HCT116 (cell line): ENCODE results near the gene NCKAP5. TPM values are rescaled to one million over a fixed set of nuclear protein-coding genes. Genes with fewer than 3 reads are reported as not detected.

Experiments used
- ATAC-seq: fragments of 200-7000 bp; cut with Tn5 transposase; 2 replicates; pipeline ENCODE4 v1.9.1; 2020; ENCODE audit warnings: mild to moderate bottlenecking, moderate library complexity
- BruUV-seq: library from RNA; stranded (reverse); fragments of 400-500 nt; replicated peaks from 2 replicates; lab custom pipeline; 2021; lab: Mats Ljungman, UMichigan
- CTCF ChIA-PET: fragments of 300-600 bp; sonication (Branson Sonifier 250); formaldehyde crosslinking; loops from one replicate; lab custom pipeline; 2021; ENCODE audit warnings: antibody characterized with exemption; lab: Charles Lee
- POLR2A ChIA-PET: fragments of 300-600, 350-600 bp; sonication (Branson Sonifier 250); formaldehyde crosslinking; loops from one replicate; lab custom pipeline; 2021; ENCODE audit warnings: antibody characterized with exemption; lab: Charles Lee
- RAD21 ChIA-PET, 2 experiments: fragments of 300-600 bp; sonication (Branson Sonifier 250); formaldehyde crosslinking; loops; one replicate each; lab custom pipeline; 2023; ENCODE audit warnings: low total read pairs in 2 of 2; ENCODE audit not compliant: uncharacterized antibody in 2 of 2, unreplicated experiment in 2 of 2, low non-redundant PET in 1 of 2; lab: Charles Lee
- DNase-seq: peaks from one replicate; pipeline ENCODE4 v3.0.0-alpha.2; 2010; ENCODE audit warnings: low read depth, low spot score
- H2AFZ ChIP-seq: fragments of 200-600 bp; shearing (Covaris generic), sonication (generic); 2 replicates; pipeline ENCODE4 v1.6.1; 2017; ENCODE audit warnings: low read depth, mixed run types, mixed read lengths, antibody characterized with exemption, low read length; ENCODE audit not compliant: poor library complexity, severe bottlenecking
- H3K27ac ChIP-seq: 2 replicates; pipeline ENCODE4 v1.5.1; 2012; ENCODE audit warnings: low read depth, low read length
- H3K27me3 ChIP-seq: fragments of 200-600 bp; sonication (generic); 2 replicates; pipeline ENCODE4 v1.6.1; 2016; ENCODE audit warnings: mixed run types, low read length, mixed read lengths; ENCODE audit not compliant: insufficient read depth
- H3K36me3 ChIP-seq, 2 experiments: fragments of 200-500 bp in 1 of 2; fragments of 200-600 bp in 1 of 2; sonication (Bioruptor generic) in 1 of 2; sonication (generic) in 1 of 2; 2 replicates each; pipeline versions ENCODE4 v1.5.1 to v1.6.1; 2014 to 2016; ENCODE audit warnings: low read length in 2 of 2, inconsistent platforms in 1 of 2, mixed read lengths in 1 of 2, mixed run types in 1 of 2; ENCODE audit not compliant: insufficient read depth in 2 of 2, control insufficient read depth in 1 of 2
- H3K4me1 ChIP-seq, 2 experiments: fragments of 200-600 bp in 1 of 2; sonication (generic) in 1 of 2; 2 replicates each; pipeline versions ENCODE4 v1.5.1 to v1.6.1; 2012 to 2017; ENCODE audit warnings: low read length in 2 of 2, inconsistent platforms in 1 of 2, mild to moderate bottlenecking in 1 of 2, mixed read lengths in 1 of 2, mixed run types in 1 of 2, moderate library complexity in 1 of 2; ENCODE audit not compliant: insufficient read depth in 2 of 2, control insufficient read depth in 1 of 2
- H3K4me2 ChIP-seq: fragments of 200-600 bp; sonication (generic); 2 replicates; pipeline ENCODE4 v1.6.1; 2017; ENCODE audit warnings: mixed run types, low read length, mixed read lengths
- H3K4me3 ChIP-seq, 2 experiments: fragments of 200-600 bp in 1 of 2; sonication (generic) in 1 of 2; replicated peaks in 1 of 2; 2 replicates each; pipeline ENCODE4 v1.5.1; 2011 to 2016; ENCODE audit warnings: low read length in 2 of 2, control low read depth in 1 of 2, low read depth in 1 of 2, mild to moderate bottlenecking in 1 of 2, mixed read lengths in 1 of 2, mixed run types in 1 of 2
- H3K79me2 ChIP-seq: fragments of 200-600 bp; sonication (generic); 2 replicates; pipeline ENCODE4 v1.6.1; 2017; ENCODE audit warnings: mild to moderate bottlenecking, mixed run types, low read length, moderate library complexity, mixed read lengths; ENCODE audit not compliant: insufficient read depth
- H3K9ac ChIP-seq: fragments of 200-600 bp; sonication (generic); 2 replicates; pipeline ENCODE4 v1.6.1; 2016; ENCODE audit warnings: low read length, mixed read lengths
- H3K9me2 ChIP-seq: fragments of 200-600 bp; sonication (generic), shearing (Covaris generic); 2 replicates; pipeline ENCODE4 v1.6.1; 2017; ENCODE audit warnings: mixed run types, mild to moderate bottlenecking, moderate library complexity; ENCODE audit not compliant: insufficient read depth
- H3K9me3 ChIP-seq, 2 experiments: fragments of 200-500 bp in 1 of 2; fragments of 200-600 bp in 1 of 2; sonication (Bioruptor generic) in 1 of 2; sonication (generic) in 1 of 2; 2 replicates each; pipeline ENCODE4 v1.6.1; 2014 to 2017; ENCODE audit warnings: low read length in 2 of 2, mixed read lengths in 2 of 2, inconsistent platforms in 1 of 2, low read depth in 1 of 2, mild to moderate bottlenecking in 1 of 2, mixed run types in 1 of 2, moderate library complexity in 1 of 2; ENCODE audit not compliant: control insufficient read depth in 1 of 2, insufficient read depth in 1 of 2
- H4K20me1 ChIP-seq: fragments of 200-600 bp; sonication (generic), shearing (Covaris generic); 2 replicates; pipeline ENCODE4 v1.6.1; 2017; ENCODE audit warnings: mixed run types, mild to moderate bottlenecking, moderate library complexity; ENCODE audit not compliant: insufficient read depth
- ELF1 ChIP-seq: IDR thresholded peaks from 2 replicates; pipeline ENCODE4 v1.6.1; 2012; ENCODE audit warnings: low read depth, borderline replicate concordance
- EZH2phosphoT487 ChIP-seq: fragments of 200-600 bp; IDR thresholded peaks from 2 replicates; pipeline ENCODE4 v1.6.1; 2018; ENCODE audit warnings: antibody characterized with exemption, borderline replicate concordance
- POLR2A ChIP-seq: IDR thresholded peaks from 2 replicates; pipeline ENCODE4 v1.7.0; 2011; ENCODE audit warnings: borderline replicate concordance; ENCODE audit not compliant: insufficient read depth, insufficient read length; ENCODE audit errors: extremely low read depth
- POLR2AphosphoS5 ChIP-seq: IDR thresholded peaks from 2 replicates; pipeline ENCODE4 v1.6.1; 2011; ENCODE audit warnings: mild to moderate bottlenecking, low read depth, low read length, moderate library complexity
- SIN3A ChIP-seq: IDR thresholded peaks from 2 replicates; pipeline ENCODE4 v1.6.1; 2012; ENCODE audit warnings: low read depth
- SRF ChIP-seq: IDR thresholded peaks from 2 replicates; pipeline ENCODE4 v1.6.1; 2012; ENCODE audit warnings: low read depth
- TCF7L2 ChIP-seq: IDR thresholded peaks from 2 replicates; pipeline ENCODE4 v1.7.0; 2011; ENCODE audit warnings: borderline replicate concordance, inconsistent platforms; ENCODE audit not compliant: insufficient read depth, insufficient read length; ENCODE audit errors: extremely low read depth
- intact Hi-C: fragments of 100-400 bp; cut with micrococcal nuclease; formaldehyde crosslinking; loops from 2 replicates; pipeline ENCODE4 v1.10.0; 2022
- total RNA-seq: library from RNA; stranded (reverse); gene quantifications from one replicate; pipeline ENCODE4 v1.2.1, GENCODE V29; 2021; ENCODE audit not compliant: unreplicated experiment
- TF ChIP-seq, protein P1 (sequence below): IDR thresholded peaks from 2 replicates; pipeline ENCODE4 v1.6.1; 2011; ENCODE audit warnings: mild to moderate bottlenecking, low read length, moderate library complexity; ENCODE audit not compliant: insufficient replicate concordance; ENCODE audit errors: extremely low read depth
- TF ChIP-seq, protein P2 (sequence below): IDR thresholded peaks from 2 replicates; pipeline ENCODE4 v1.6.1; 2012

NCKAP5 gene
- total RNA-seq, 1 experiment from 2014 or later, result 0.30 TPM

DNA sequence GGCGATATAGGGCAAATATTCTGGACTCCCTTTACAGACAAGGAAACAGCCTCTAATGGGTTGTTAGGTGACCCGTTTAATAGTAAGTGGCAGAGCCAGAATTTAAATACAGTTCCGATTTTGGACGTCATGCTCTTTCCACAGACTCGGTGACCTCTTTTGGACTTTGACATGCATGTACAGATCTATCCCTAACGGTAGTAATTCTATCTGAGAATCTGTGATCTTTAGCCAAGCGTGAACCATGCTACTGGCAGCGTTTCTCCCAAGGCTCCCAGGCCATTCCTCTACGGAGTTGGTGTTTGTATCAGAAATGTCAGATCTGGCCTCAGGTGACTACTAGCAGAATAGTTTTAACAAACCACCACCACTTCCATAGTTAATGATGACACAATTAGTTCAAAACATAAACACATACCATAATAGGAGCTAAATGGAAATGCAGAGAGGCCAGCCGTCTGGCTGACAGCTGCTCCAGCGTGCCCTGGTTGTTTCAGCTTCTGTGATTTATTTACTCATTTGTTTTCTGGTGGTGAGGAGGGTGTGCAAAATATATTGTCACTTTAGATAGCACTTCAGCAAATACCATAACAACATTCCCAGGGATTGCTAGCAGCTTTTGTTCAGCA, 593.7 kb downstream of the NCKAP5 start:
- no peak overlapping the region for H3K9ac ChIP-seq
- BruUV-seq, result no TSS peak
- H3K4me3 ChIP-seq, result no peak overlapping the region
- no peak overlapping the region for H2AFZ ChIP-seq
- H3K27me3 ChIP-seq, result no peaks in the 10 kb centered on the region
- no peaks in the 10 kb centered on the region for H3K79me2 ChIP-seq
- TF ChIP-seq TCF7L2 (no peak), EZH2phosphoT487 (no peak), SIN3A (no peak), POLR2A (no peak), SRF (no peak), ELF1 (no peak), POLR2AphosphoS5 (no peak)
- TF ChIP-seq, protein P1, sequence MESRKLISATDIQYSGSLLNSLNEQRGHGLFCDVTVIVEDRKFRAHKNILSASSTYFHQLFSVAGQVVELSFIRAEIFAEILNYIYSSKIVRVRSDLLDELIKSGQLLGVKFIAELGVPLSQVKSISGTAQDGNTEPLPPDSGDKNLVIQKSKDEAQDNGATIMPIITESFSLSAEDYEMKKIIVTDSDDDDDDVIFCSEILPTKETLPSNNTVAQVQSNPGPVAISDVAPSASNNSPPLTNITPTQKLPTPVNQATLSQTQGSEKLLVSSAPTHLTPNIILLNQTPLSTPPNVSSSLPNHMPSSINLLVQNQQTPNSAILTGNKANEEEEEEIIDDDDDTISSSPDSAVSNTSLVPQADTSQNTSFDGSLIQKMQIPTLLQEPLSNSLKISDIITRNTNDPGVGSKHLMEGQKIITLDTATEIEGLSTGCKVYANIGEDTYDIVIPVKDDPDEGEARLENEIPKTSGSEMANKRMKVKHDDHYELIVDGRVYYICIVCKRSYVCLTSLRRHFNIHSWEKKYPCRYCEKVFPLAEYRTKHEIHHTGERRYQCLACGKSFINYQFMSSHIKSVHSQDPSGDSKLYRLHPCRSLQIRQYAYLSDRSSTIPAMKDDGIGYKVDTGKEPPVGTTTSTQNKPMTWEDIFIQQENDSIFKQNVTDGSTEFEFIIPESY, result no peak
- TF ChIP-seq, protein P2, sequence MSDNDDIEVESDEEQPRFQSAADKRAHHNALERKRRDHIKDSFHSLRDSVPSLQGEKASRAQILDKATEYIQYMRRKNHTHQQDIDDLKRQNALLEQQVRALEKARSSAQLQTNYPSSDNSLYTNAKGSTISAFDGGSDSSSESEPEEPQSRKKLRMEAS, result no peak
- TF ChIP-seq, all 23 proteins: peak for 0
- Histone ChIP-seq H3K36me3 (no peaks in the 10 kb centered on the region), H3K4me2 (no peak overlapping the region), H3K27ac (no peak overlapping the region), H3K9me2 (no peaks in the 10 kb centered on the region), H3K4me1 (no peaks in the 10 kb centered on the region), H3K9me3 (no peaks in the 10 kb centered on the region), H4K20me1 (no peaks in the 10 kb centered on the region)
- CTCF ChIA-PET, result no interaction called here
- intact Hi-C loops, result no loop called here
- ATAC-seq (no peak), DNase-seq (no peak)
- RAD21 ChIA-PET, result no interaction called here
- POLR2A ChIA-PET, result no interaction called here
